H1 (cell line): Measurements from ENCODE around the gene OGFOD3. TPM values are rescaled to one million over a fixed set of nuclear protein-coding genes. Genes with fewer than 3 reads are reported as not detected.

Experiments
- CTCF ChIA-PET: fragments of 300-600 bp; sonication (Branson Sonifier 250); formaldehyde crosslinking; loops from one replicate; lab custom pipeline; 2021; ENCODE audit not compliant: partially characterized antibody; lab: Charles Lee
- POLR2A ChIA-PET: fragments of 300-600 bp; sonication (Branson Sonifier 250); formaldehyde crosslinking; loops from one replicate; lab custom pipeline; 2021; ENCODE audit warnings: inconsistent platforms; ENCODE audit not compliant: partially characterized antibody; lab: Charles Lee
- DNase-seq, 2 experiments: peaks; one replicate each; pipeline versions ENCODE4 v3.0.0 to v3.0.0-alpha.2; 2010 to 2022; ENCODE audit warnings: low spot score in 2 of 2, low read depth in 1 of 2, mixed read lengths in 1 of 2
- FAIRE-seq: peaks from 2 replicates; lab custom pipeline; 2011; peaks lifted over from hg19 to GRCh38; lab: Jason Lieb, UNC
- H2AFZ ChIP-seq: 2 replicates; pipeline ENCODE4 v1.8.1; 2012; ENCODE audit warnings: low read length, inconsistent platforms
- H2AK5ac ChIP-seq: 2 replicates; pipeline ENCODE4 v1.6.1; 2013; ENCODE audit warnings: low read depth, low read length
- H2BK120ac ChIP-seq: replicated peaks from 2 replicates; pipeline ENCODE3; 2013; ENCODE audit warnings: low read depth, low read length, inconsistent platforms
- H2BK12ac ChIP-seq: 2 replicates; pipeline ENCODE4 v1.6.1; 2013; ENCODE audit warnings: low read depth, low read length
- H2BK15ac ChIP-seq: 2 replicates; pipeline ENCODE4 v1.6.1; 2013; ENCODE audit warnings: low read length
- H2BK20ac ChIP-seq: 2 replicates; pipeline ENCODE4 v1.6.1; 2013; ENCODE audit warnings: low read length
- H2BK5ac ChIP-seq: 2 replicates; pipeline ENCODE4 v1.6.1; 2013; ENCODE audit warnings: low read depth, low read length
- H3K14ac ChIP-seq: 2 replicates; pipeline ENCODE4 v1.6.1; 2013; ENCODE audit warnings: inconsistent platforms; ENCODE audit not compliant: insufficient read length
- H3K18ac ChIP-seq: 2 replicates; pipeline ENCODE4 v1.6.1; 2013; ENCODE audit warnings: low read length; ENCODE audit errors: extremely low read depth
- H3K23ac ChIP-seq: 2 replicates; pipeline ENCODE4 v1.6.1; 2013; ENCODE audit warnings: inconsistent platforms; ENCODE audit not compliant: insufficient read length
- H3K23me2 ChIP-seq: 2 replicates; pipeline ENCODE4 v1.6.1; 2013; ENCODE audit warnings: low read depth, low read length
- H3K27ac ChIP-seq: 2 replicates; pipeline ENCODE4 v1.6.1; 2011; ENCODE audit warnings: low read depth, low read length, inconsistent platforms
- H3K27me3 ChIP-seq, 4 experiments: replicated peaks in 1 of 4; 1 replicate in 1 of 4; 2 replicates in 3 of 4; pipeline versions ENCODE4 v1.6.1 to v1.8.1; 2011 to 2013; ENCODE audit warnings: low read length in 3 of 4, mild to moderate bottlenecking in 3 of 4, inconsistent platforms in 2 of 4, mixed read lengths in 2 of 4, moderate library complexity in 1 of 4; ENCODE audit not compliant: control insufficient read depth in 3 of 4, insufficient read depth in 3 of 4; ENCODE audit errors: extremely low read depth in 1 of 4
- H3K36me3 ChIP-seq, 4 experiments: 2 replicates each; pipeline versions ENCODE4 v1.6.1 to v1.8.1; 2011 to 2013; ENCODE audit warnings: mild to moderate bottlenecking in 4 of 4, low read length in 3 of 4, moderate library complexity in 2 of 4, control low read depth in 1 of 4, inconsistent platforms in 1 of 4; ENCODE audit not compliant: insufficient read depth in 4 of 4, control insufficient read depth in 2 of 4
- H3K4ac ChIP-seq: replicated peaks from 2 replicates; pipeline ENCODE3; 2013; ENCODE audit warnings: low read length, low read depth, mixed read lengths, inconsistent platforms; ENCODE audit not compliant: insufficient read length
- H3K4me1 ChIP-seq, 4 experiments: replicated peaks in 1 of 4; 1 replicate in 1 of 4; 2 replicates in 3 of 4; pipeline versions ENCODE4 v1.6.1 to v1.8.1; 2011 to 2013; ENCODE audit warnings: low read length in 3 of 4, inconsistent platforms in 2 of 4, mixed read lengths in 1 of 4; ENCODE audit not compliant: insufficient read depth in 4 of 4, control insufficient read depth in 3 of 4
- H3K4me2 ChIP-seq, 2 experiments: 2 replicates each; pipeline versions ENCODE4 v1.6.1 to v1.8.1; 2011 to 2013; ENCODE audit warnings: low read depth in 2 of 2, low read length in 2 of 2, control low read depth in 1 of 2, inconsistent platforms in 1 of 2, mild to moderate bottlenecking in 1 of 2; ENCODE audit not compliant: insufficient read depth in 1 of 2
- H3K4me3 ChIP-seq, 4 experiments: fragments of 200-600, 300-600 bp in 1 of 4; sonication (generic), shearing (Covaris generic), sonication (Bioruptor Twin) in 1 of 4; 2 replicates each; pipeline versions ENCODE4 v1.5.1 to v1.8.1; 2011 to 2016; ENCODE audit warnings: low read length in 4 of 4, low read depth in 3 of 4, control low read depth in 2 of 4, inconsistent platforms in 2 of 4, mild to moderate bottlenecking in 2 of 4, mixed read lengths in 1 of 4, moderate library complexity in 1 of 4; ENCODE audit not compliant: insufficient read depth in 2 of 4; ENCODE audit errors: extremely low read depth in 1 of 4
- H3K56ac ChIP-seq: replicated peaks from 2 replicates; pipeline ENCODE3; 2013; ENCODE audit warnings: low read depth, mild to moderate bottlenecking, mixed read lengths, low read length, inconsistent platforms; ENCODE audit not compliant: insufficient read length
- H3K79me1 ChIP-seq: 2 replicates; pipeline ENCODE4 v1.6.1; 2013; ENCODE audit warnings: low read depth, low read length, control low read depth
- H3K79me2 ChIP-seq, 2 experiments: 2 replicates each; pipeline versions ENCODE4 v1.6.1 to v1.8.1; 2012 to 2013; ENCODE audit warnings: low read length in 2 of 2, mild to moderate bottlenecking in 2 of 2, inconsistent platforms in 1 of 2; ENCODE audit not compliant: insufficient read depth in 2 of 2, control insufficient read depth in 1 of 2
- H3K9ac ChIP-seq, 4 experiments: replicated peaks in 1 of 4; 1 replicate in 1 of 4; 2 replicates in 3 of 4; pipeline versions ENCODE4 v1.6.1 to v1.8.1; 2011 to 2013; ENCODE audit warnings: low read depth in 3 of 4, low read length in 3 of 4, control low read depth in 2 of 4, mild to moderate bottlenecking in 2 of 4, moderate library complexity in 2 of 4, inconsistent platforms in 1 of 4; ENCODE audit errors: extremely low read depth in 1 of 4
- H3K9me3 ChIP-seq, 2 experiments: 2 replicates each; pipeline versions ENCODE4 v1.6.1 to v1.8.1; 2012 to 2013; ENCODE audit warnings: mild to moderate bottlenecking in 2 of 2, moderate library complexity in 2 of 2, control low read depth in 1 of 2, inconsistent platforms in 1 of 2, low read depth in 1 of 2, low read length in 1 of 2, mixed read lengths in 1 of 2; ENCODE audit not compliant: insufficient read depth in 2 of 2
- H4K20me1 ChIP-seq, 2 experiments: replicated peaks in 1 of 2; 2 replicates each; pipeline versions ENCODE3 to v1.8.1; 2011 to 2013; ENCODE audit warnings: inconsistent platforms in 2 of 2, low read length in 2 of 2, mild to moderate bottlenecking in 1 of 2; ENCODE audit not compliant: insufficient read depth in 2 of 2, control insufficient read depth in 1 of 2
- H4K5ac ChIP-seq: 2 replicates; pipeline ENCODE4 v1.6.1; 2013; ENCODE audit warnings: low read length, low read depth, mixed read lengths, inconsistent platforms; ENCODE audit not compliant: insufficient read length
- H4K8ac ChIP-seq: 2 replicates; pipeline ENCODE4 v1.8.0; 2013; ENCODE audit warnings: mild to moderate bottlenecking, moderate library complexity, low read length, inconsistent platforms; ENCODE audit not compliant: insufficient read depth; ENCODE audit errors: extremely low read depth
- H4K91ac ChIP-seq: replicated peaks from 2 replicates; pipeline ENCODE3; 2013; ENCODE audit warnings: low read length, mixed read lengths, inconsistent platforms; ENCODE audit not compliant: insufficient read length
- BACH1 ChIP-seq: IDR thresholded peaks from 2 replicates; pipeline ENCODE4 v1.6.1; 2012; ENCODE audit warnings: low read length, improper control_type of control experiment
- CTCF ChIP-seq, 3 experiments: IDR thresholded peaks; 1 replicate in 2 of 3; 2 replicates in 1 of 3; pipeline versions ENCODE4 v1.5.1 to v1.6.1; 2011; ENCODE audit warnings: low read length in 3 of 3, mild to moderate bottlenecking in 3 of 3, inconsistent platforms in 2 of 3, low read depth in 1 of 3, moderate library complexity in 1 of 3; ENCODE audit not compliant: insufficient read depth in 1 of 3; ENCODE audit errors: control extremely low read depth in 1 of 3
- GTF2F1 ChIP-seq: IDR thresholded peaks from 2 replicates; pipeline ENCODE4 v1.6.1; 2012; ENCODE audit warnings: low read depth, low read length, improper control_type of control experiment, borderline replicate concordance
- MAFK ChIP-seq: IDR thresholded peaks from 2 replicates; pipeline ENCODE4 v1.6.1; 2012; ENCODE audit warnings: low read depth, mild to moderate bottlenecking, improper control_type of control experiment, low read length
- SAP30 ChIP-seq: fragments of 300-600 bp; sonication (generic); IDR thresholded peaks from 2 replicates; pipeline ENCODE4 v1.7.1; 2012; ENCODE audit warnings: low read length, moderate library complexity, mild to moderate bottlenecking, inconsistent platforms; ENCODE audit not compliant: insufficient read depth, insufficient replicate concordance
- SP1 ChIP-seq: IDR thresholded peaks from 2 replicates; pipeline ENCODE4 v1.6.1; 2011; ENCODE audit warnings: low read depth, low read length
- SP2 ChIP-seq: IDR thresholded peaks from 2 replicates; pipeline ENCODE4 v1.6.1; 2012; ENCODE audit warnings: mild to moderate bottlenecking, low read length, inconsistent platforms
- TAF1 ChIP-seq: IDR thresholded peaks from 2 replicates; pipeline ENCODE4 v1.6.1; 2011; ENCODE audit warnings: mild to moderate bottlenecking, low read depth, low read length
- WGBS, 2 experiments: shearing (Covaris generic) in 1 of 2; methylation state at CpG; one replicate each; pipeline versions ENCODE4 v1.1.6 to v1.1.7; 2013 to 2015; ENCODE audit warnings: low lambda C conversion rate in 2 of 2, mixed read lengths in 2 of 2, inconsistent platforms in 1 of 2, low coverage in 1 of 2, missing lambda C conversion rate in 1 of 2; ENCODE audit not compliant: insufficient replicate concordance in 2 of 2, insufficient coverage in 1 of 2, insufficient read length in 1 of 2; ENCODE audit errors: extremely low coverage in 1 of 2, missing lambda C conversion rate in 1 of 2; 5-methylcytosine and 5-hydroxymethylcytosine counted together
- polyA plus RNA-seq, 7 experiments: library from polyadenylated mRNA; depleted of rRNA in 3 of 7; stranded (reverse) in 5 of 7; unstranded in 2 of 7; fragments of >200 nt in 5 of 7; fragments of 200-250 nt in 2 of 7; gene quantifications; 1 replicate in 5 of 7; 2 replicates in 1 of 7; 4 replicates in 1 of 7; pipeline versions ENCODE4 v1.2.1 to v1.2.3, GENCODE V29; 2011 to 2013; ENCODE audit warnings: missing spikeins in 2 of 7, mixed read lengths in 2 of 7
- total RNA-seq: library from RNA; stranded (reverse); fragmentation: NEBNext Ultra II Directional; extraction: Animal tissue kit (Norgen Biotek cat#: 25700); gene quantifications from 2 replicates; pipeline ENCODE4 v1.2.1, GENCODE V29; 2021
- TF ChIP-seq, protein P1 (sequence below): IDR thresholded peaks from 2 replicates; pipeline ENCODE4 v1.6.1; 2012; ENCODE audit warnings: inconsistent platforms

The OGFOD3 gene
- total and polyA plus RNA-seq, 2 of the 8 experiments (the other 6 are each of a cell fraction or from before 2014, with no cell fraction given): 21.1 to 21.8 TPM

DNA sequence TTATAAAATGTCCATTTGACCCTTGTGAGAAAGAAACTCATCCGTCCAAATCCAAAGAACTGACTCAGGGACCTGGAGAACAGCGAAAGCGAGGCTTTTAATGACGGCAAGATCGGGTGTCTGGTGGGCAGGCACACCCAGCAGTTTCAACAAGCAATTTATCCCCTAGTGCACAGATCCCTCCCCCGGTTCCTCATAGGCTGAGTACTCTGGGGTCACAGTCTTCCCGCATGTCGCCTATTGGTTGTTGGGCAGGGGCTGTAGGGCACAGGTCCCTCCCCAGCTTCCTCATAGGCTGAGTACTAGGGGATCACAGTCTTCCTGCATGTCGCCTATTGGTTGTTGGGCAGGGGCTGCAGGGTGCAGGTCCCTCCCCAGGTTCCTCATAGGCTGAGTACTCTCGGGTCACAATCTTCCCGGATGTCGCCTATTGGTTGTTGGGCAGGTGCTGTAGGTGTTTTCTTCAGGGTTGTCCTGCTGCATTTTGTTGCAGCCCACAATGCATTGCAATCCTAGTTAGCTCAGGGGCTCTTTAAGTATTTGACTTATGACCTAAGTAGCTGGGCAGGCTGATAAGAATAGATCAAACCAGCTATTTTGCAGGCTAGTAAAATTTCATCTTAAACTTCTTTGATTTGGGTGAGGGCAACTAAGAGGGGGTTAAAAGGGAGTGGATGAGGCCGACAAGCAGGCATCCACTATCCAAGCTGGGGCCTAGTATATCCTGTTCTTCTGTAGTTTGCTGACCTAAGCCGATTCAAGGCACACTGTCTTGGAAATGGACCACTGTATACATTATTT, 50.5 kb downstream of the OGFOD3 start:
- Histone ChIP-seq H3K23me2 (peaks cover 7% of the 10 kb centered on the region; the same call in 1 of the 2 replicates), H3K23ac (no peak overlapping the region), H3K14ac (no peak overlapping the region), H3K56ac (no peak overlapping the region), H4K20me1 (no peaks in the 10 kb centered on the region), H4K8ac (peak overlapping the region; percentile 9; the same call in 1 of the 2 replicates), H2BK120ac (no peak overlapping the region), H2BK5ac (no peak overlapping the region), H4K91ac (no peak overlapping the region), H2AK5ac (no peak overlapping the region), H3K9me3 (no peaks in the 10 kb centered on the region; a peak in 1 of 4 replicates), H3K18ac (no peak overlapping the region), H2AFZ (no peak overlapping the region), H3K9ac (no peak overlapping the region), H4K5ac (no peak overlapping the region), H3K4me1 (peaks cover 0 to 6% (median 2%) of the 10 kb centered on the region in 4 experiments; a peak in 3 of 7 replicates), H2BK20ac (no peak overlapping the region), H3K27ac (no peak overlapping the region), H3K79me2 (no peaks in the 10 kb centered on the region), H3K27me3 (peaks cover 20 to 34% (median 32%) of the 10 kb centered on the region in 4 experiments), H3K4me2 (no peak overlapping the region), H3K4ac (no peak overlapping the region), H2BK12ac (no peak overlapping the region), H3K36me3 (no peaks in the 10 kb centered on the region), H2BK15ac (no peak overlapping the region), H3K79me1 (no peaks in the 10 kb centered on the region), H3K4me3 (peak overlapping the region in 1 of 4 experiments; percentile 31; a peak in 1 of 8 replicates)
- WGBS, 2 experiments: 88% methylated on average over 14 of the region's 14 CpGs; no CpG with 5 or more reads in 1 of the 2 experiments
- POLR2A ChIA-PET: no interaction called here
- FAIRE-seq (no peak), DNase-seq (peak in 1 of 2 experiments; percentile 49)
- CTCF ChIA-PET: no interaction called here
- no peak for TF ChIP-seq TAF1
- TF ChIP-seq, protein P1, sequence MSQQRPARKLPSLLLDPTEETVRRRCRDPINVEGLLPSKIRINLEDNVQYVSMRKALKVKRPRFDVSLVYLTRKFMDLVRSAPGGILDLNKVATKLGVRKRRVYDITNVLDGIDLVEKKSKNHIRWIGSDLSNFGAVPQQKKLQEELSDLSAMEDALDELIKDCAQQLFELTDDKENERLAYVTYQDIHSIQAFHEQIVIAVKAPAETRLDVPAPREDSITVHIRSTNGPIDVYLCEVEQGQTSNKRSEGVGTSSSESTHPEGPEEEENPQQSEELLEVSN: no peak
- no peak for TF ChIP-seq CTCF (IDR thresholded peaks at IDR 0.05; ENCODE audit: control extremely low read depth in 1 of 3, insufficient read depth in 1 of 3, low read depth in 1 of 3, low read length in 3 of 3)
- TF ChIP-seq SP1: peak; percentile 89
- peak; percentile 35; the same call in 1 of the 2 replicates for TF ChIP-seq SP2
- no peak for TF ChIP-seq BACH1
- TF ChIP-seq SAP30: no peak
- TF ChIP-seq GTF2F1: no peak
- TF ChIP-seq MAFK: no peak
